GM21529 (cell line): ENCODE measurements around the gene ADCYAP1R1.

Experiments
- ATAC-seq: cut with Tn5 transposase; IDR thresholded peaks from one replicate; pipeline ENCODE4 v1.9.1; 2021; ENCODE audit not compliant: unreplicated experiment

ADCYAP1R1 gene

DNA sequence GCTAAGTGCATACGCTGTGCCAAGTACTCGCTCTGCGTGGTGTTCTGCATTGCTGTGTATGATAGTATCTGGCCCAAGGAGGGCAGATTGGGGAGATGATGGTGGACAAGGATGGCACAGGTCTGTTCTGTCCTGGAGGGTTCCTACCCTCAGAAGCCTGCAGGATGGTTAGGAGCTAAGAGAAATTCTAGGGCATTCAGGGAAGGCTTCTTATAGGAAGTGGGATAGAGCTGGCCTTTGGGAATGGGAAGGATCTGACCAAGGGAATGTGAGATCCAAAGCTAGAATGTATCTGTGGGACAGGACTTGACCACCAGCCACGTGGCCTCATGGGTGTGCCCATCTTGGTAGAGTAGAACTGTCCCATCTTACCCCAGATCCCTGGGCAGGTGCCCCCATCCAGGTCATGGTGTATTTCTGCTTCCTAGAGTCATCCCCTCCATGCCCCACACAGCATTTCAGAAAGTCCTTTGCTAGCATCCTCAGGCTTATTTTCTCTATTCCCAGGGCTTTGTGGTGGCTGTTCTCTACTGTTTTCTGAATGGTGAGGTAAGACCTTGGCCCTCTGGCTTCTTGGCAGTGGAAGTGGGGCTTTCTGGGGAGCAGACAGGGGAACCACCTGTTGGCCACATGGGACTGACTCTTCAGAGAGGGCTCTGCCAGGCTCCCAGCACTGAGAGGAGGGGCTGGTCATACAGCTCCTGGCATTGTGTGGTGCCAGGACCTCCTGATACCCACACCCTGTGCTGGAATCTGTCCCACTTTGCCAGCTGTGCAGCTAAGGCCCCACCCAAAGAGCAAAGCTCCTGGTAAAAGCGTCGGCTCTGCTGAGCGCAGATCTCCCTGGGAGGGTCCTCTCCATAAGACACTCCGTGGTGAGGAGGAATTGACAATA is 52.5 kb downstream of the ADCYAP1R1 start:
- no peak for ATAC-seq

DNA sequence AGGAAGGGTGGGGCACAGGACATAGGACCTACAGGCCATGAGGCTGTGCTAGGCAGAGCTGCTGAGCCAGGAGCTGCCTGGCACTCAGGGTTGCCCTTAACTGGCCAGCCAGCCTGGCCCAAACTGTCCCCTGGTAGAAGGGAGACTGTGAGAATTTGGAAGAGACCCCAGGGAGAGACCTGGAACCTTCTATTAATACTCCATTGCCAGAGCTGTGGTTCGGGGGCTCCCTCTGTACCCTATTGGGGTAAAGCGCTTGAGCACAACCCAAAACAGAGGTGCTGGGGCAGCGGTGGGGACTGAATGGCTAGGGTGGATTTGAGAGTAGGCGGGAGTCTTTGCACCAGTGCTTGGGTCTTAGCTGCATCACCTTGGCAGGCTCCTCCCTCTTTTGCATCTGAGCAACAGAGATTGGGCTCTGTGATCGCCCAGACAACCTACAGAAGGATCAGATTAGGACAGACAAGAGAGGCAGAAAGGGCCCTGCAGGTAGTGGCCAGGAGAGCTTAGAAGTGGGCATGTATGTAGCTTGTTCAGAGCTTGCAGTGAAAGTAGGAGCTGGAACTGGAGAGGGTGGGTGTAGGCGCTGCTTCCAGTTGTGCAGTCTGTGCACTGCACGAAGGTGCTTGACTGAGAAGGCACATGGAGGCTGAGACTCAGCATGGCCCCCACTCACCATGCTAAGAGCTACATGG is 53.3 kb downstream of the ADCYAP1R1 start:
- no peak for ATAC-seq

DNA sequence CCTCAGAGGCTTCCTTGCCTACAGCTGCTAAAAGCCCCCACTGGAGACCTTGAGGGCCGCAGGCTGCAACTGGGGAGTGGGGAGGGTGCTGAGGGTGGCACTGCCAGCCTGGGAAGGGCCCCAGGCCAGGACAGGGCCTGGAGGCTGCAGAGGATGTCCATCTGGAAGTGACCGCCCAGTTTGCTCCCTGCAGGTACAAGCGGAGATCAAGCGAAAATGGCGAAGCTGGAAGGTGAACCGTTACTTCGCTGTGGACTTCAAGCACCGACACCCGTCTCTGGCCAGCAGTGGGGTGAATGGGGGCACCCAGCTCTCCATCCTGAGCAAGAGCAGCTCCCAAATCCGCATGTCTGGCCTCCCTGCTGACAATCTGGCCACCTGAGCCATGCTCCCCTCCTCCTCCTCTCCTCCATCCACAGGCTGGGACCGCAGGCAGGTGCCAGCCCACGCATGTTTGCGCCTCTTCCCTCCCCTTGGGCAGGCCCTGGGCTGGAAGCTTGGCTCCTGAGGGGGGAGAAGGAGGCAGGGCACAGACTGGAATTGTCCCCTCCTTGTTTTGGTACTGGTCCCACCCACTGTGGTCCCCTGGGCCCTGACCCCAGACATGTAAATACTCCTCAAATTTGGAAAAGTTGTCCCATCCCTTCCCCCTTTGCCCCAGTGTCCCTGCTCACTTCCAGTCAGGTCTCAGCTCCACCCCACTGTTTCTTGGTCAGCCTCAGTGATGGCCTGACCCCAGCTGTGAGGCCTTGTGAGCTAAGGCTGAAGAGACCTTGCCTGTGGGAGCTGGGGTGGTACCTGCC is 54.4 kb downstream of the ADCYAP1R1 start:
- ATAC-seq = no peak

DNA sequence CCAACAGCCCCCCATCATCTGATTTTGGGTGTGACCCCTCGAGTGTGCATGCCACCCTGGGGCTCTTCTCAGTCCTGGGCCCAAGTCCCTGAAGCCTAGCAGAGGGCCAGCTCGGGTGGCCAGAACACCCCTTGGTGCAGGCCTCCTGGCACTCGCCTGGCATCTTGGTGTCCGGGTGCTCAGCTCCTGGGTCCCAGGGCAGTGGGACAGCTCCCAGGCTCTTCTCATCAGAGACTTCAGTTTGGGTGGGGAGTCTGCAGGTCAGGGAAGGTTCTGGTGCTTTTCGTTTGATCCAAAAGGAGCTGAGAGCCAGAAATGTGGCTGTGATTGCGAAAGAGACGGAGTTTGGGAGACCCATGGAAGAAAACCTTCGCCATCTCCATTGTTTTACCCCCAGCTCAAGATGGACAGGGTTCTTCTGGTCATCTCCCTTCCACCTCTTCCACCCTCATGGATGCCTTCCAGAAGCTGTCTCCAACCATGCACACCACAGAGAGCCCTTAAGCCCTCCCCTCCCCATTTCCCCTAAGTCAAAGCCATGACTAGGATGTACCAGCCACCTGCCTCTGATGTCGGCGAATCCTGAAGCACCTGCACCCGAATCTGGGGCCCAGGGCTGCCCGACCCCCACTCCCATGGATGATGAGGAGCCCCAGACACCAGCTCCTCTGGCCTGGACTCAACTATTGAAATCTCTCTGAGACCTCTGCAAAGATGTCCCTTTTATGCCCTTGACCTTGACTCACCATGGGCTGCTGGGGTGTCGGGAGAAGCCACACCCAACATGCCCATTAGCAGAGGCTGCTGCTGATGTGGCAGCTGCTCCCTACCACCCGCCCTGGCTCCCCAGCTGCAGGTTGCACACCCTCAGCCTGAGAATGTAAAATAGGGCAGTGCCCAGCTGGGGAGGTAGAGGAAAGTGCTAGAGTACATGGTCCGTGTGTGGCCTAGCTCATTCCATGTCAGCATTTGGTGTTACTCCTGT is 55.3 kb downstream of the ADCYAP1R1 start:
- ATAC-seq = no peak

DNA sequence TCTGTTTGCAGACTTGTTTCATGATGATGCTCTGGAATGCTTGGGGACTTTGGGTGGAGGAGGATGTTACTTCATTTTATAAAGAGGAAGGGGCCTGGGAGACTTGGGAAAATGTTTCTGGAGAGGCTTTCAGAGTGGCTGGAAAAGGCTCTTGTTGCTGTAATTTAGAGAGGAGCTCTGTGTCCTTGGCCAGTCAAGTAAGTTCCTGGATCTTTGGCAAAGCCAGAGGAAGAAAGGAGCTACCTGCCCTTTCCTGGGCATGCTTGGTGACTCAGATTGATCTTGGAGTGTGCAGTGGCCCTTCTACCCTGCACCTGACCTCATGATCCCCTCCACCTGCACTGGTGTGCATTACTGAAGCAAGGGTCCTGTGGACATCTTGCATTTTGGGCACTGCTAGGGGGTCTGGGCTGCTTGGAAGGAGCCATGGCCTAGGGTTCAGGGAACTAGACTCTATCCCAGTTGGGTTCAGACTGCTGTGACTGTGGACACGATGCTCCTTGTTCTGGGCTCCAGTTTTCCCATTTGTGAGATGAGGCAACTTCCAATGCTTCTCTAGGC is 56.1 kb downstream of the ADCYAP1R1 start:
- ATAC-seq = no peak

DNA sequence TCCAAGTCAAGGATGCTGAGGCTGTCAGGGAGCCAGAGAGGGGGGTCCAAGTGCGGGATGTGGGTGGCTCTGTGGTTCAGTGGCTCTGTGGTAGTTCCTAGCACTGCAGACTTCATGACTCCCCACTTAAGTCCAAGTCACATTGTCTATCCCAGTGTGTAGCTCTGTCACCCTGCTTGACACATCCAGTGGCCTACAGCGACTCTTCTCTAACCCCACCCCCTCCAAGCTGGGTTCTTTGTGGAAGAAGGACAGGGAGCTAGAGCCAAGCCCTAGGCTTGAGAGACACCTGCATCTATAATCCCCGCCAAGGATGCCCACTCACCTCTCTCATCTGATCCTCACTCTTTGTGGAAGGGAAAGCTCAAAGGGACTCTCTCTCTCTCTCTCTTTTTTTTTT is 57.6 kb downstream of the ADCYAP1R1 start:
- ATAC-seq = no peak

DNA sequence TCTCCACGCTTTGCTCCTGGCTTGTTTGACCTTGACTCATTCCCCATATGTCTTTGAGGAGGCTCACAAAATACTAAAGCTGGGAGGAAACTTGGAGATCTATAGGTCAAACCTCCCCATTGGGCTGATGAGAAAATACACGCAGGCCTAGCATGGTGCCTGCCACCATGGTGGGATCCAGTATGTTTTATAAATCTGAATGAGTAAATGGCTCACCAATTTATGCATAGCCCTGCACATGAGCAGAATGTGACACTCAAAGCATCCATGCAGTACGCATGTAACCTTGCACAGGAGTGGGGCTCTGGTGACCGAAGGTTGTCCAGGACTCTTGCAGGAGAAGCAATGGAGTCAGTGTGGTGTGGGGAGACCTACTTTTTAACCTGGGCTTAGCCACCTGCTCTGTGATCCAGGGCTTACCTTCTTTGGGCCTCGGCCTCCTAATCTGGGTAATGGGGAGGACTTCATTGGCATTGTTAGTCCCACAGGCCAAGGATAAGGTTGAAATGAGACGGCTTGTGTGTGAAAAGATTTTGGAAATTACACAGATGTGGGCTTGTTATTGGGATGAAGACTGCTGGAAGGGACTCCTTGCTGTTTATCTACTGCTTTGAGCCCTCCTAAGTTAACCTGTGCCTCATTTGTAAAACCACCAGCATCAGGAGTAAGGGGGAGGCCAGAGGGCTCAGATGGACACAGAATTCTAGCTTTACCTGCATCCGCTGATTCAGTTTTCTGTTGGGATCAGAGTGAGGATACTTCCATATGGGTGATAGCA is 58.4 kb downstream of the ADCYAP1R1 start:
- ATAC-seq = no peak

DNA sequence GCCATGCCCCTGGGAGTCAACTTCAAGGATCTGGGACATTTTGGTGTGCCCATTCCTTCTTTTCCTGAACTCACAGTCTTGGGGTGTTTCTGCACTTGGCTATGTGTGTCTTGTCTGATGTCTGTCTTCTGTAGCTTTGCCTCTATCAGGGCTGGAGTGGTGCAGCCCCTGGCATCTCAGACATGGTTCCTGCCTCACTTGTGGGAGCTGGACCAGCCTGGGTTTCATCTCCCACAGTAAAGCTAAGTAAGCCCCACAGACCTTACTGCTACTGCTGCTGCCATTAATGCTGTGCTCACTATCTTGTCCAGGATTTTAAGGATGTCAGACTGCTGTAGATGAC is 59.0 kb downstream of the ADCYAP1R1 start:
- ATAC-seq = no peak

DNA sequence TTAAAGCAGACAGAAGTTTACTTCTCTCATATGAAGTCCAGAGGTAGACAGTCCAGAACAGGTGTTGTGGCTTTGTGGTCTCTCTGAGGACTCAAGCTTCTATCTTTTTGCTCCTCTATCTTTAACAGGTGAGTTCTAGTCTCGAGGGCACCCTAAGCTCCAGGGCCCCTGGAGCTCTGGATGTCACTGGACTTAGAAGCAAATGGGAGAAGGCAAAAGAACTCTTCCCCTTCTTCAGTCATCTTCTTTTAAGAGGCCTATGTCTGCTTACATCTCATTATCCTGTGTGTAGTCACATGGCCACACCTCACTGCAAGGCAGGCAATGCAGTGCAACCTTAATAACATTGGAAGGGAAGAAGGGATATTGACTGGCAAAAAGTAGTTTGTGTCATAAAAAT is 61.6 kb downstream of the ADCYAP1R1 start:
- ATAC-seq = no peak

DNA sequence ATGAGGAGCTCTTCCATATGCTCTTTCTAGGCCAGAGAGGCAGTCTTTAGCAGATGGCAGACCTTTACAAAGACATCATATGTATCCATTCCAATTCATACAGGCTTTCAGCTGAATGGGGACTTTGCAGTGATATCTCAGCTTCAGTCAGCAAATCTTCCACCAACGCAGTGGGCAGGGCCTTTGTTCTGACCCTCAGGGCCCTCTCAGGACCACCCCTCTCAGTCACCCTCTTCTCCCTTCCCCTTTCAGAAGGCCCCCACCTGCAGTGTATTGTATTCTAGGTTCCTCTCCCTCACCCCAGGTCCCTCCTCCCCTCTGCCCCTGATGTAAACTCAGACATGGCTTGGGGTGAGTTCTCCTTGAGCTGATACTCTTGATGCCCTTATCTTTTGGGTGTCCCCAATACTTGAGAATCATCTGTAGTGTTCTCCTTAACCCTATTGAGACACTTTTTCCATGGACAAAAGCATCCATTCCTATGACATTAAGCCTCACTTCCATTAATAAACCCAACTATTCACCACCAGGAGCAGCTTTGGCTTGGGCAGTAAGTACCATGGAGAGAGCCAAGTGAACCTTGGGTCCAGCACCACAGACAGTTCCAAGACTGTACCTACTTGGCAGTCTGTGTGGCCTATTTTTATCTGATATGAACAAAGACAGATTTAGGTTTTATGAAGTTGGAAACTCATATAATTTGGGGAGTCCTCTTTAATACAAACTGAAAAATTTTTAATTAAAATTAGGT is 62.7 kb downstream of the ADCYAP1R1 start:
- ATAC-seq = no peak

DNA sequence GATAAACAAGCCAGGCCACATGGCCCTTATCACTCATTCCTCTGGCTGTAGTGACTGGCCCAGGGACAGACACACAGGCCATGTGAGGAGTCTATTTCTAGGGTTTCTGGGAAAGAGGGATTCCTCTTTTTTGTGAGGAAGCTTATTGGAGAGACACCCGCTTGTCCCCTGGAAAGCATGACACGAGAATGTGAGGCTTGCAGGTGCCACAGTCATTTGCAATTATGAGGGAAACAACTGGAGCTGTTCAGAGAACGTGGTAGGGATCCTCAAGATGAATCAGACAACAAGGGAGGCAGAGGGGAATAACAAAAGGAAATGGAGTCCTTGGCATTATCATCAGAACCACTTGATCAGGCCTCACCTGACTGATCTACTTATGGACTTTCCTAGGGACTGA is 64.5 kb downstream of the ADCYAP1R1 start:
- no peak for ATAC-seq

DNA sequence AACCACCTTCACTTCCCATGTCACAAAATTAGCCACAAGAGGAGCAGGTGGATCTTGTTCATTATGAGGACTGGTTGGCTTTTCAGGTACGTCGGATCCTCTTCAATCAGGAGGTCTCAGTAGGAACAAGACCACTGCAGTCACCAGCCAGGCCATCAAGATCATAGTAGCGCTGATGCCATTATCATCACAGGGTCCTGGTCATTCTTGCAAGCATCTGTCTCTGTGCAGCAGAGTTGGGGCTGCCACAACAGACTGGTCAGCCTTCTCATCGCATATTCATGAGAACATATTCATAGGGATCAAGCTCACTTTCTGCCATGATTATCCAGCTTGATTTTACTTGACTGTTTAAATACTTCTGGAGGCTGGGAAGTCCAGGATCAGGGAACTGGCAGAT is 67.1 kb downstream of the ADCYAP1R1 start:
- ATAC-seq = no peak

DNA sequence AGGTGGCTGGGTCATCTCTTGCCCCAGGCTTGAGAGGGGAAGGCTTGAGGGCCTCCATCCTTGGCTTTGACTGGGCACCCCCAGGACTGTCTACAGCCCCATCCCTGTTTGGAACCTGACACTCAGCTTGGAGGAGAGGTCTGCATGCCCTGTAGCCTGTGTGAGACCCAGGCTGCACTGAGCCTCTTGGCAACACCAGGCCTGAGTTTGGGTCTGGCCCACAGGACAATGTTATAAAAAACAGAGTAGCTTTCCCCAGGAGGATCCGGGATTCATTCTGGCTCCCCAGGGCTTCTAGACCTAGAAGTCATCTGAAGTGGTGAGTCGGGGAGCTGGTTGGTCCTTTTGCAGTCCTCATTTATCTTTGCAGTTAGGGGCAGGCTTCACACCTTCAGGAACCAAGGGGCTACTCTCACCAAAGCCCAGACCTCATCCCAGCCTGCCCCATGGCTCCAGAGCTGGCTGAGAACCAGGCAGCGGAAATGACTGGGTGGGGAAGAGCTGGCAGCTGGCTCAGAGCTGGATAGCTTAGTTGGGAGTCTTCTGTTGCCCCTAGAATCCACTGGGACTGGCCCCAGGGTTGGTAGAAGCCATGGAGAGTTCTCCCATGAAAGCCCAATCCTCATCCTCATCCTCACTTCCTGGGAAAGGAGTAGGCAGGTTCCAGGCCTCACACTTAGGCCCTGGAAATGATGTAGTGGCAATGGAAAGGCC is 68.8 kb downstream of the ADCYAP1R1 start:
- ATAC-seq = no peak

DNA sequence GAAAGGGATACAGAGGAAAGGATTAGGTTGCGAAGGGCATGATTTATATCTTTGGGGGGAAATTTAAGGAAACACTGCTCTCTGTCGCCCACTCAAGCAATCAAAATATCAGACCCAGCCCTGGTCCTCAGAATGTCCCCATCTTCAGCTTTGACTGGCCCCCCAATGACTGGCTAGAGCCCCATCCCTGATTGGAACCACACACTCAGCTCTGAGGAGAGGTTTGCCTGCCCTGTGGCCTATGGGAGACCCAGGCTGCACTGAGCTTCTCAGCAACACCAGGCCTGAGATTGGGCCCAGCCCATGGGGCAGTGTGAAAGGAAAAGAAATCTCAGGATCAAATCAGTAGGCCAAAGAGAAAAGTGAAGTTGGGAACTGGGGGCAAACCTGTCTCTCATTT is 69.5 kb downstream of the ADCYAP1R1 start:
- no peak for ATAC-seq

DNA sequence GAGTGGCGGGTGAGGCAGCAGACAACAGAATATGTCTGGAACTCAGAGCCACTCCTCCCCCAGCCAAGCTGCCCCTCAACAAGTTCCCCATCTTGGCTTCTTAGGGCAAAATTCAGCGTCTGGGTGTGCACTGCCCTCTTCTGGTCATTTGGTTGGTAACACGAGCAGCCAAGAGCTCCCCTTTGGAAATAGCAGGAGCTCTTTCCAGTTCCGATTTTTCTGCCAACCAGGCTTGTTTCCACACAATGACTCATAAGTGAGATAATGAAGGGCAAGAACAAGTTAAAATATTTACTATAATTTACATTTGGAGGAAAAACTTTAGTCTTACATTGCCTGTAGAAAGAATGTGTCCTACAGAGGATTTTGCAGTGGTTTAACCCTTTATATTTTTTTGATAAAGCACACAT is 70.5 kb downstream of the ADCYAP1R1 start:
- peak; percentile 86 for ATAC-seq

DNA sequence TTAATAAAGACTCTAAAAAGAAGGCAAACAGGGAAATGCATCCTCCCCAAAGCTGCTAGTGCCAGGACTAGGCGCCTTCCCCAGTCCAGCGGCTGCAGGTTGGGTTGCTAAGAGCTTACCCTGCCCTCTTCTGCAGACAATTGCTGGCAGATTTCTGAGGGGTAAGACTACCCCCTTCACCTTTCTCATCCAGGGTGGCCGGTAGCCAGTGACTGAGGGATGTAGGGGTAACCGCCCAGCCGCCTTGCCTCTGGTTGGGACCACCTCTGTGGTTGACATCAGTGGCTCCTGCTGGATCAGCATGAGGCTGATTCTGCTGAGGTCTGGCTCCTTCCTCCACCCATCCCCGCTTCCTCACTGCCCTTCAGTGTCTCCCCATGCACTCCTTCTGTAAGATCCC is 71.2 kb downstream of the ADCYAP1R1 start:
- no peak for ATAC-seq

DNA sequence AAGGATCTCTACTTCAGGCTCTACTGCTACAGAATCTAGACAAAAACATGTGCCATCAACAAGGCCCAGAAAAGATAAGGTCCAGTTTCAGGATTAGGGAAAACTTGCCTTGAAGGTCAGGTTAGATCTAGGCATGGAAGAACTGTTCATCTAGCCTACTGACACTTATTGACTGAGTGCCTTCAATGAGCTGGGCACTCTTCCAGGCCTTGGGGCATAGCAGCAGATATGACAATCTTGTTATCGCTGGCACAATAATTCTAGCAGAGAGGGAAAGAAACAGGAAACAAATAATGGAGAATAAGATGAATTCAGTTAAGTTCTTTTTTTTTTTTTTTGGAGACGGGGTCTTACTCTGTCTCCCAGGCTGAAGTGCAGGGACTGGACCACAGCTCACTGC is 71.6 kb downstream of the ADCYAP1R1 start:
- no peak for ATAC-seq

DNA sequence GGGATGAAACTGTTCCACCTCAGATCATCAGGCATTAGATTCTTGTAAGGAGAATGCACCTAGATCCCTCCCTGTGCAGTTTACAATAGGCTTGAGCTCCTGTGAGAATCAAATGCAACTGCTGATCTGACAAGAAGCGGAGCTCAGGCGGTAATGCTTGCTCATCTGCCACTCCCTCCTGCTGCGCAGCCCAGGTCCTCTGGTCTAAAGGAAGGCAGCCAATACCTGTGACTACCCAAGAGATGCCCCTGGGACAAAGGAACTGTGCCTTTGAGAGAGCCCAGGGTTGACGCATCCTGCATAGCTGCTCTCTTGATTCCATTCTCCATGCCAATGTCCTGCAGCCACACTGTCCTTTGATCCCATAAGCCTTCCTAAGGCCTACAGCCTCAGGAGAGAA is 73.1 kb downstream of the ADCYAP1R1 start:
- ATAC-seq = no peak
